Measurements from ENCODE around the gene CREB1. TPM values are rescaled to one million over a fixed set of nuclear protein-coding genes. Genes with fewer than 3 reads are reported as not detected.

The CREB1 gene
- total and polyA plus RNA-seq, 9 of the 15 experiments (the other 6 are each of a cell fraction or from before 2014, with no cell fraction given) = 8.9 to 51.3 (median 19.5) TPM

- Histone ChIP-seq H3K36me3 (ENCODE audit: control insufficient read depth, insufficient read depth, low read length) (peaks cover 66% of the 10 kb centered on the region; the same call in 1 of the 3 replicates), H3K27ac (ENCODE audit: extremely low read depth, low read depth, low read length) (no peak overlapping the region), H3K79me2 (ENCODE audit: control insufficient read depth, insufficient read depth, low read length) (no peaks in the 10 kb centered on the region), H3K4me1 (replicated peaks in 1 of 2; ENCODE audit: control insufficient read depth in 2 of 2, insufficient read depth in 2 of 2, low read length in 2 of 2) (no peaks in the 10 kb centered on the region), H3K27me3 (ENCODE audit: control insufficient read depth in 2 of 2, insufficient read depth in 2 of 2, low read length in 2 of 2) (no peaks in the 10 kb centered on the region), H3K9me3 (replicated peaks; ENCODE audit: control insufficient read depth, insufficient read depth, low read depth, low read length) (no peaks in the 10 kb centered on the region), H3K4me2 (ENCODE audit: insufficient read depth, low read length) (no peak overlapping the region), H4K20me1 (replicated peaks; ENCODE audit: control insufficient read depth, insufficient read depth, low read length) (no peaks in the 10 kb centered on the region), H3K9ac (ENCODE audit: insufficient read depth in 1 of 2, low read depth in 2 of 2, low read length in 2 of 2) (no peak overlapping the region), H2AFZ (ENCODE audit: low read depth, low read length) (no peak overlapping the region), H3K9me1 (ENCODE audit: control insufficient read depth, insufficient read depth, low read length) (no peaks in the 10 kb centered on the region), H3K4me3 (no peak overlapping the region)
- 85% methylated on average over 6 of the region's 7 CpGs for WGBS (ENCODE audit: insufficient coverage, low coverage, missing lambda C conversion rate)
- no peak for FAIRE-seq
- in situ Hi-C loops (cut with MboI) (no loop called here), intact Hi-C loops (cut with micrococcal nuclease) (no loop called here)
- BruUV-seq (replicated peaks) = no TSS peak
- ATAC-seq = no peak
- no peak for DNase-seq (ENCODE audit: extremely low read depth in 1 of 4, low spot score in 3 of 4)
- TF ChIP-seq ZNF184 (CRISPR knock-in tag; IDR thresholded peaks at IDR 0.05) = no peak
- TF ChIP-seq NFATC3 (IDR thresholded peaks at IDR 0.05) = no peak
- TF ChIP-seq SREBF1 (IDR thresholded peaks at IDR 0.05; ENCODE audit: borderline replicate concordance, low read depth, low read length) = no peak
- TF ChIP-seq STAT5A (IDR thresholded peaks at IDR 0.05; ENCODE audit: borderline replicate concordance, low read length) = no peak
- no peak for TF ChIP-seq RCOR1 (IDR thresholded peaks at IDR 0.05; ENCODE audit: borderline replicate concordance in 1 of 2, low read depth in 2 of 2, low read length in 2 of 2)
- CTCF ChIA-PET (ENCODE audit: low intra/inter-chr PET ratio) = no interaction called here
- POLR2A ChIA-PET = interaction anchor here (0.6 kb wide), 1 partner anchor 32 kb away, joined by 3 read pairs; no protein-coding TSS in a partner anchor
Measured at GRCh38 chr2:207565736-207566500, 36.2 kb downstream of the CREB1 start.

DNA sequence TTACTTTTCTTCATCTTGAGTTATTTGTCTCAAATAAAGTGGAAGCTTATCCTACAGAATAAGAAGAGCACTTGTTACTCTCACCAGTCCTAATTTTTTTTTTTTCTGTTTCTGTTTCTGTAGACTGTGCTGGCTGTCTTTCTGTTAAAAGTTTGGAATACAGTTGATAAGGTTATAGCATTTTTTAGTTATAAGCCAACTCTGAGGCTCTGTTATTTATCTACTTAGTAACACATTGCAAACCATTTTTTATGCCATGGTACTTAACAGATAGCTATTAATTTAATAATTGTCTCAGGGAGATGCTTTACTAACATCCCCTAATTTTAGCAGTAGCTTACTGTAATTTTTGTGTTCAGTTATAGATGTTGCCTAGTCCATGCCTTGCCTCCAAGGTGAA lies 37.9 kb downstream of the CREB1 start:
- H3K9ac ChIP-seq (ENCODE audit: insufficient read depth in 1 of 2, low read depth in 2 of 2, low read length in 2 of 2) = no peak overlapping the region
- DNase-seq (ENCODE audit: extremely low read depth in 1 of 4, low spot score in 3 of 4) (no peak), ATAC-seq (no peak), FAIRE-seq (no peak)
- no peaks in the 10 kb centered on the region for H3K9me3 ChIP-seq (replicated peaks; ENCODE audit: control insufficient read depth, insufficient read depth, low read depth, low read length)
- H3K27me3 ChIP-seq (ENCODE audit: control insufficient read depth in 2 of 2, insufficient read depth in 2 of 2, low read length in 2 of 2) = no peaks in the 10 kb centered on the region
- H4K20me1 ChIP-seq (replicated peaks; ENCODE audit: control insufficient read depth, insufficient read depth, low read length) = no peaks in the 10 kb centered on the region
- no peaks in the 10 kb centered on the region; a peak in 1 of 5 replicates for H3K4me1 ChIP-seq (replicated peaks in 1 of 2; ENCODE audit: control insufficient read depth in 2 of 2, insufficient read depth in 2 of 2, low read length in 2 of 2)
- peaks cover 64% of the 10 kb centered on the region for H3K36me3 ChIP-seq (ENCODE audit: control insufficient read depth, insufficient read depth, low read length)
- no peak overlapping the region for H3K4me3 ChIP-seq
- H3K79me2 ChIP-seq (ENCODE audit: control insufficient read depth, insufficient read depth, low read length) = no peaks in the 10 kb centered on the region
- BruUV-seq (replicated peaks) = no TSS peak
- POLR2A ChIA-PET = no interaction called here
- no peak overlapping the region for H3K27ac ChIP-seq (ENCODE audit: extremely low read depth, low read depth, low read length)
- no peaks in the 10 kb centered on the region for H3K9me1 ChIP-seq (ENCODE audit: control insufficient read depth, insufficient read depth, low read length)
- intact Hi-C loops (cut with micrococcal nuclease) (no loop called here), in situ Hi-C loops (cut with MboI) (no loop called here)
- no peak overlapping the region for H2AFZ ChIP-seq (ENCODE audit: low read depth, low read length)
- CTCF ChIA-PET (ENCODE audit: low intra/inter-chr PET ratio) = no interaction called here
- H3K4me2 ChIP-seq (ENCODE audit: insufficient read depth, low read length) = no peak overlapping the region
- TF ChIP-seq SIN3A (IDR thresholded peaks at IDR 0.05; ENCODE audit: borderline replicate concordance in 2 of 2, control insufficient read depth in 1 of 2, low read depth in 2 of 2, low read length in 2 of 2) (no peak), SMAD4 (CRISPR knock-in tag; conservative IDR thresholded peaks at IDR 0.05) (no peak), ZNF134 (CRISPR knock-in tag; conservative IDR thresholded peaks at IDR 0.05) (no peak), SMARCA4 (IDR thresholded peaks at IDR 0.05) (no peak), ZNF668 (CRISPR knock-in tag; IDR thresholded peaks at IDR 0.05) (no peak)
- TF ChIP-seq, protein P1, sequence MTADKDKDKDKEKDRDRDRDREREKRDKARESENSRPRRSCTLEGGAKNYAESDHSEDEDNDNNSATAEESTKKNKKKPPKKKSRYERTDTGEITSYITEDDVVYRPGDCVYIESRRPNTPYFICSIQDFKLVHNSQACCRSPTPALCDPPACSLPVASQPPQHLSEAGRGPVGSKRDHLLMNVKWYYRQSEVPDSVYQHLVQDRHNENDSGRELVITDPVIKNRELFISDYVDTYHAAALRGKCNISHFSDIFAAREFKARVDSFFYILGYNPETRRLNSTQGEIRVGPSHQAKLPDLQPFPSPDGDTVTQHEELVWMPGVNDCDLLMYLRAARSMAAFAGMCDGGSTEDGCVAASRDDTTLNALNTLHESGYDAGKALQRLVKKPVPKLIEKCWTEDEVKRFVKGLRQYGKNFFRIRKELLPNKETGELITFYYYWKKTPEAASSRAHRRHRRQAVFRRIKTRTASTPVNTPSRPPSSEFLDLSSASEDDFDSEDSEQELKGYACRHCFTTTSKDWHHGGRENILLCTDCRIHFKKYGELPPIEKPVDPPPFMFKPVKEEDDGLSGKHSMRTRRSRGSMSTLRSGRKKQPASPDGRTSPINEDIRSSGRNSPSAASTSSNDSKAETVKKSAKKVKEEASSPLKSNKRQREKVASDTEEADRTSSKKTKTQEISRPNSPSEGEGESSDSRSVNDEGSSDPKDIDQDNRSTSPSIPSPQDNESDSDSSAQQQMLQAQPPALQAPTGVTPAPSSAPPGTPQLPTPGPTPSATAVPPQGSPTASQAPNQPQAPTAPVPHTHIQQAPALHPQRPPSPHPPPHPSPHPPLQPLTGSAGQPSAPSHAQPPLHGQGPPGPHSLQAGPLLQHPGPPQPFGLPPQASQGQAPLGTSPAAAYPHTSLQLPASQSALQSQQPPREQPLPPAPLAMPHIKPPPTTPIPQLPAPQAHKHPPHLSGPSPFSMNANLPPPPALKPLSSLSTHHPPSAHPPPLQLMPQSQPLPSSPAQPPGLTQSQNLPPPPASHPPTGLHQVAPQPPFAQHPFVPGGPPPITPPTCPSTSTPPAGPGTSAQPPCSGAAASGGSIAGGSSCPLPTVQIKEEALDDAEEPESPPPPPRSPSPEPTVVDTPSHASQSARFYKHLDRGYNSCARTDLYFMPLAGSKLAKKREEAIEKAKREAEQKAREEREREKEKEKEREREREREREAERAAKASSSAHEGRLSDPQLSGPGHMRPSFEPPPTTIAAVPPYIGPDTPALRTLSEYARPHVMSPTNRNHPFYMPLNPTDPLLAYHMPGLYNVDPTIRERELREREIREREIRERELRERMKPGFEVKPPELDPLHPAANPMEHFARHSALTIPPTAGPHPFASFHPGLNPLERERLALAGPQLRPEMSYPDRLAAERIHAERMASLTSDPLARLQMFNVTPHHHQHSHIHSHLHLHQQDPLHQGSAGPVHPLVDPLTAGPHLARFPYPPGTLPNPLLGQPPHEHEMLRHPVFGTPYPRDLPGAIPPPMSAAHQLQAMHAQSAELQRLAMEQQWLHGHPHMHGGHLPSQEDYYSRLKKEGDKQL (CRISPR knock-in tag; IDR thresholded peaks at IDR 0.05; ENCODE audit: borderline replicate concordance) = no peak

Measured in K562 (cell line).